GM18520 (cell line): ENCODE results near the gene SLC5A11.
"Not testable (repeated sequence)": the region's sequence is repeated elsewhere in the genome, so short reads cannot be mapped to it uniquely, and the experiment has no call there.

Experiments used
- ATAC-seq: cut with Tn5 transposase; IDR thresholded peaks from one replicate; pipeline ENCODE4 v1.9.1; 2021; ENCODE audit not compliant: unreplicated experiment

SLC5A11 gene

GRCh38 chr16:24856871-24857270 lies 11.1 kb downstream of the SLC5A11 start:
- not testable (repeated sequence) for ATAC-seq

- no peak for ATAC-seq
Observed at GRCh38 chr16:24858219-24859041, 12.7 kb downstream of the SLC5A11 start.

GRCh38 chr16:24861461-24861860 lies 15.7 kb downstream of the SLC5A11 start:
- ATAC-seq, result no peak

- no peak for ATAC-seq
Observed at GRCh38 chr16:24863582-24864437, 18.0 kb downstream of the SLC5A11 start.

- no peak for ATAC-seq
Observed at GRCh38 chr16:24869033-24869432, 23.3 kb downstream of the SLC5A11 start.

- no peak for ATAC-seq
Observed at GRCh38 chr16:24871891-24872290, 26.1 kb downstream of the SLC5A11 start.

- no peak for ATAC-seq
Observed at GRCh38 chr16:24873028-24873427, 27.3 kb downstream of the SLC5A11 start.

- ATAC-seq, result no peak
Observed at GRCh38 chr16:24875466-24875865, 29.7 kb downstream of the SLC5A11 start.

GRCh38 chr16:24876231-24876630 lies 30.5 kb downstream of the SLC5A11 start:
- ATAC-seq, result no peak

- no peak for ATAC-seq
Observed at GRCh38 chr16:24879684-24880083, 33.9 kb downstream of the SLC5A11 start.

GRCh38 chr16:24883714-24884151 lies 38.0 kb downstream of the SLC5A11 start:
- no peak for ATAC-seq

- no peak for ATAC-seq
Observed at GRCh38 chr16:24887472-24887871, 41.7 kb downstream of the SLC5A11 start.

- ATAC-seq, result no peak
Observed at GRCh38 chr16:24890746-24891145, 45.0 kb downstream of the SLC5A11 start.

GRCh38 chr16:24896439-24896838 lies 50.7 kb downstream of the SLC5A11 start:
- ATAC-seq, result no peak

- ATAC-seq, result not testable (repeated sequence)
Observed at GRCh38 chr16:24897522-24897921, 51.8 kb downstream of the SLC5A11 start.

- no peak for ATAC-seq
Observed at GRCh38 chr16:24900230-24900629, 54.5 kb downstream of the SLC5A11 start.

GRCh38 chr16:24906199-24906808 lies 60.5 kb downstream of the SLC5A11 start:
- ATAC-seq, result no peak

- no peak for ATAC-seq
Observed at GRCh38 chr16:24906901-24907300, 61.1 kb downstream of the SLC5A11 start.

GRCh38 chr16:24908716-24909115 lies 63.0 kb downstream of the SLC5A11 start:
- no peak for ATAC-seq

- no peak for ATAC-seq
Observed at GRCh38 chr16:24909856-24910255, 64.1 kb downstream of the SLC5A11 start.

- ATAC-seq, result no peak
Observed at GRCh38 chr16:24915019-24915418, 69.3 kb downstream of the SLC5A11 start.
